ENCODE measurements around the gene C16orf86. TPM values are rescaled to one million over a fixed set of nuclear protein-coding genes. Genes with fewer than 3 reads are reported as not detected.

The C16orf86 gene
- polyA plus RNA-seq, 2 of the 4 experiments (the other 2 are of a cell fraction): 0.06 TPM; not detected in 1

GRCh38 chr16:67648764-67649407, 17.7 kb upstream of the C16orf86 start:
- Histone ChIP-seq H3K4me3 (no peak overlapping the region), H3K9me3 (no peaks in the 10 kb centered on the region), H3K4me1 (peaks cover 12% of the 10 kb centered on the region; the same call in 2 of the 3 replicates), H3K4me2 (no peak overlapping the region), H3K27ac (no peak overlapping the region)
- DNase-seq (ENCODE audit: low read depth in 1 of 2, low spot score in 1 of 2) (no peak), ATAC-seq (no peak), FAIRE-seq (no peak)
- TF ChIP-seq EHF (CRISPR knock-in tag; IDR thresholded peaks at IDR 0.05): no peak
- no peak for TF ChIP-seq NR3C1 (IDR thresholded peaks at IDR 0.05)
- no peak for TF ChIP-seq POLR2A (IDR thresholded peaks at IDR 0.05; ENCODE audit: low read length)
- no peak for TF ChIP-seq MAX (IDR thresholded peaks at IDR 0.05)
- no peak for TF ChIP-seq MAFK (IDR thresholded peaks at IDR 0.05; ENCODE audit: partially characterized antibody)
- TF ChIP-seq GATA3 (IDR thresholded peaks at IDR 0.05; ENCODE audit: borderline replicate concordance): no peak
- TF ChIP-seq, protein P1, sequence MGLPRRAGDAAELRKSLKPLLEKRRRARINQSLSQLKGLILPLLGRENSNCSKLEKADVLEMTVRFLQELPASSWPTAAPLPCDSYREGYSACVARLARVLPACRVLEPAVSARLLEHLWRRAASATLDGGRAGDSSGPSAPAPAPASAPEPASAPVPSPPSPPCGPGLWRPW (IDR thresholded peaks at IDR 0.05): no peak
- TF ChIP-seq FOSB (CRISPR knock-in tag; IDR thresholded peaks at IDR 0.05): no peak
- TF ChIP-seq CEBPB (IDR thresholded peaks at IDR 0.05): no peak
- no peak for TF ChIP-seq TP53 (CRISPR knock-in tag; IDR thresholded peaks at IDR 0.05)
- no peak for TF ChIP-seq JUN (IDR thresholded peaks at IDR 0.05)
- no peak for TF ChIP-seq BCL3 (IDR thresholded peaks at IDR 0.05)
- 79% methylated on average over 30 of the region's 35 CpGs for WGBS (ENCODE audit: missing lambda C conversion rate)
- ChIA-PET CTCF (interaction anchor here (1.4 to 17.9 kb wide), 5 partner anchors 16 to 167 kb away, joined by 3 to 205 read pairs (median 10); partner anchors contain the start of gene CTCF), POLR2A (no interaction called here)

DNA sequence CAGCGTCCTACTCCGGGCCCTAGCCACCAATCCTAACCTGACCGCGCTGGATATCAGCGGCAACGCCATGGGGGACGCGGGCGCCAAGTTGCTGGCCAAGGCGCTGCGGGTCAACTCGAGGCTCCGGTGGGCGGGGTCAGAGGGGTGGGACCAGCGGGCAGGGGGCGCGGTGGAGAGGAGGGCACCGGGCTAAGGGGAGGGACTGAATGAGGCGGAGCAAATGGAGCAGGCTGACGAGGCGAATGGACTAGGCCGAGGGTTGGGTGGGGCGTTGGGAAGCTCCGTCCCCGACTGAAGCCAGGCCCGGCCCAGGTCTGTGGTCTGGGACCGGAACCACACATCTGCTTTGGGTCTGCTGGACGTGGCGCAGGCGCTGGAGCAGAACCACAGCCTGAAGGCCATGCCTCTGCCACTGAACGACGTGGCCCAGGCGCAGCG, 17.1 kb upstream of the C16orf86 start:
- ChIA-PET CTCF (interaction anchor here (3.2 to 17.9 kb wide), 3 partner anchors 87 to 127 kb away, joined by 9 to 205 read pairs (median 188); partner anchors contain the start of gene CTCF), POLR2A (no interaction called here)
- TF ChIP-seq FOSB (CRISPR knock-in tag; IDR thresholded peaks at IDR 0.05): no peak
- TF ChIP-seq MYC (IDR thresholded peaks at IDR 0.05; ENCODE audit: borderline replicate concordance, low read length): no peak
- no peak for TF ChIP-seq KDM1A (IDR thresholded peaks at IDR 0.05; ENCODE audit: low read depth)
- TF ChIP-seq HOXA7 (CRISPR knock-in tag; IDR thresholded peaks at IDR 0.05): no peak
- no peak for TF ChIP-seq MAFK (IDR thresholded peaks at IDR 0.05; ENCODE audit: partially characterized antibody)
- no peak for TF ChIP-seq RAD21 (conservative IDR thresholded peaks at IDR 0.05 in 1 of 2, IDR thresholded peaks at IDR 0.05 in 1 of 2)
- no peak for TF ChIP-seq EHF (CRISPR knock-in tag; IDR thresholded peaks at IDR 0.05)
- no peak for TF ChIP-seq ZSCAN20 (CRISPR knock-in tag; IDR thresholded peaks at IDR 0.05)
- no peak for TF ChIP-seq RARB (CRISPR knock-in tag; IDR thresholded peaks at IDR 0.05)
- TF ChIP-seq, protein P2, sequence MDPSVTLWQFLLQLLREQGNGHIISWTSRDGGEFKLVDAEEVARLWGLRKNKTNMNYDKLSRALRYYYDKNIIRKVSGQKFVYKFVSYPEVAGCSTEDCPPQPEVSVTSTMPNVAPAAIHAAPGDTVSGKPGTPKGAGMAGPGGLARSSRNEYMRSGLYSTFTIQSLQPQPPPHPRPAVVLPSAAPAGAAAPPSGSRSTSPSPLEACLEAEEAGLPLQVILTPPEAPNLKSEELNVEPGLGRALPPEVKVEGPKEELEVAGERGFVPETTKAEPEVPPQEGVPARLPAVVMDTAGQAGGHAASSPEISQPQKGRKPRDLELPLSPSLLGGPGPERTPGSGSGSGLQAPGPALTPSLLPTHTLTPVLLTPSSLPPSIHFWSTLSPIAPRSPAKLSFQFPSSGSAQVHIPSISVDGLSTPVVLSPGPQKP (IDR thresholded peaks at IDR 0.05; ENCODE audit: low read depth, low read length): no peak
- TF ChIP-seq, protein P1 (IDR thresholded peaks at IDR 0.05): no peak
- no peak for TF ChIP-seq KDM5A (IDR thresholded peaks at IDR 0.05)
- no peak for ATAC-seq
- Histone ChIP-seq H3K4me1 (peaks cover 12% of the 10 kb centered on the region; the same call in 2 of the 3 replicates), H3K4me2 (no peak overlapping the region), H3K27ac (no peak overlapping the region), H3K9me3 (no peaks in the 10 kb centered on the region), H3K4me3 (no peak overlapping the region)
- DNase-seq (ENCODE audit: low read depth in 1 of 2, low spot score in 1 of 2): no peak
- 73% methylated on average over 24 of the region's 34 CpGs for WGBS (ENCODE audit: missing lambda C conversion rate)
- no peak for FAIRE-seq

DNA sequence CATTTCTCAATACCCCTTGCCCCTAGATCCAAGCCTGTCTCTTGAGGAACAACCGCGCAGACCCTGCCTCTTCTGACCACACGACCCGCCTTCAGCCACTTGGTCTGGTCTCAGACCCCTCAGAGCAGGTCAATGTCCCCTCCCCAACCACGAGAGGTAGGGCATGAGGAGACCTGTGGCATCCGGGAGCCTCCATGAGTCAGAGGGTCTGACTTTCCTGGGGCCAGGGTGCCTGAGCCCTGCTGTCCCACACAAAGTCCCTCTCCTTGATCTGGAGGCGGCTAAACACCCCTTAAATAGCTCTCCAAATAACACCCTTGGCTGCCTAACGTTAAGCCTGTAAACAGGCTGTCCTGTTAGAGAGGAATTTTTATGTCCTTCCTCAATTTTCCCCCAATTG, 16.6 kb upstream of the C16orf86 start:
- H3K4me3 ChIP-seq: no peak overlapping the region
- 57% methylated on average over 8 of the region's 8 CpGs for WGBS (ENCODE audit: missing lambda C conversion rate)
- FAIRE-seq (no peak), ATAC-seq (no peak), DNase-seq (ENCODE audit: low read depth in 1 of 2, low spot score in 1 of 2) (no peak)
- no peak overlapping the region for H3K4me2 ChIP-seq
- POLR2A ChIA-PET: no interaction called here
- CTCF ChIA-PET: interaction anchor here (1.2 to 17.9 kb wide), 5 partner anchors 79 to 127 kb away, joined by 3 to 205 read pairs (median 9); partner anchors contain the start of gene CTCF
- no peaks in the 10 kb centered on the region for H3K9me3 ChIP-seq
- peaks cover 11% of the 10 kb centered on the region; the same call in 2 of the 3 replicates for H3K4me1 ChIP-seq
- H3K27ac ChIP-seq: no peak overlapping the region
- no peak for TF ChIP-seq SREBF2 (IDR thresholded peaks at IDR 0.05)
- TF ChIP-seq HEYL (CRISPR knock-in tag; IDR thresholded peaks at IDR 0.05): no peak
- TF ChIP-seq CHD4 (IDR thresholded peaks at IDR 0.05; ENCODE audit: borderline replicate concordance): no peak
- no peak for TF ChIP-seq REST (IDR thresholded peaks at IDR 0.05)
- no peak for TF ChIP-seq NFE2L2 (conservative IDR thresholded peaks at IDR 0.05; ENCODE audit: low read length)
- no peak for TF ChIP-seq NR3C1 (IDR thresholded peaks at IDR 0.05)
- no peak for TF ChIP-seq CHD2 (IDR thresholded peaks at IDR 0.05; ENCODE audit: low read length, partially characterized antibody)
- TF ChIP-seq RCOR1 (IDR thresholded peaks at IDR 0.05; ENCODE audit: low read depth, low read length): no peak
- no peak for TF ChIP-seq RARB (CRISPR knock-in tag; IDR thresholded peaks at IDR 0.05)
- no peak for TF ChIP-seq MAX (IDR thresholded peaks at IDR 0.05)
- TF ChIP-seq SMC3 (IDR thresholded peaks at IDR 0.05): no peak

Measured in A549 (cell line).